Measurements from ENCODE around the gene CAP2.

DNA sequence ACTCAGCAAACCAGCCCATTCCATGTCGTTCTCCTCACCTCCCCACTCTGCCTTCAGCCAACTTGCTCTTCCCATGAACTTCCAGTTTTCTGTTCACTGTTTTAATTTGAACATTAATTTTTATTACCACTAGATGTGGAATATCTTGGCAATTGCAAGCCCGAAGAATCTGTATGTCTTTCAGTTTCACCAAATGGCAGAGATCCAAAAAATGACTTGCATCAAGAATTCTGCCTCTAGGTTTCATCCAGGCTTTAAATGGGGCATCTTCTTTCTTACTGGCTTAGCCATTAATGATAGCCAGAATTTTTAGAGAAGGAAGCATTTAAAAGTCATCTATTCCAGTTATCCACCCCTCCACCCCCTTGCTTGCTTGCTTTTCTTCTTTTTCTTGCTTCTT lies 39.0 kb downstream of the CAP2 start:
- TF ChIP-seq POLR2A (IDR thresholded peaks at IDR 0.05) = no peak
- TF ChIP-seq, protein P1, sequence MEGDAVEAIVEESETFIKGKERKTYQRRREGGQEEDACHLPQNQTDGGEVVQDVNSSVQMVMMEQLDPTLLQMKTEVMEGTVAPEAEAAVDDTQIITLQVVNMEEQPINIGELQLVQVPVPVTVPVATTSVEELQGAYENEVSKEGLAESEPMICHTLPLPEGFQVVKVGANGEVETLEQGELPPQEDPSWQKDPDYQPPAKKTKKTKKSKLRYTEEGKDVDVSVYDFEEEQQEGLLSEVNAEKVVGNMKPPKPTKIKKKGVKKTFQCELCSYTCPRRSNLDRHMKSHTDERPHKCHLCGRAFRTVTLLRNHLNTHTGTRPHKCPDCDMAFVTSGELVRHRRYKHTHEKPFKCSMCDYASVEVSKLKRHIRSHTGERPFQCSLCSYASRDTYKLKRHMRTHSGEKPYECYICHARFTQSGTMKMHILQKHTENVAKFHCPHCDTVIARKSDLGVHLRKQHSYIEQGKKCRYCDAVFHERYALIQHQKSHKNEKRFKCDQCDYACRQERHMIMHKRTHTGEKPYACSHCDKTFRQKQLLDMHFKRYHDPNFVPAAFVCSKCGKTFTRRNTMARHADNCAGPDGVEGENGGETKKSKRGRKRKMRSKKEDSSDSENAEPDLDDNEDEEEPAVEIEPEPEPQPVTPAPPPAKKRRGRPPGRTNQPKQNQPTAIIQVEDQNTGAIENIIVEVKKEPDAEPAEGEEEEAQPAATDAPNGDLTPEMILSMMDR (IDR thresholded peaks at IDR 0.05) = no peak

Measured in transverse colon (tissue), 3 donors.